K562 (cell line): ENCODE results near the gene UBE2M. TPM values are rescaled to one million over a fixed set of nuclear protein-coding genes. Genes with fewer than 3 reads are reported as not detected.

Experiments
- ATAC-seq: fragments of 200-7000 bp; cut with Tn5 transposase; 3 replicates; pipeline ENCODE4 v1.9.1; 2020; ENCODE audit warnings: moderate library complexity
- BruUV-seq: library from RNA; stranded (reverse); fragments of 400-500 nt; replicated peaks from 2 replicates; lab custom pipeline; 2021; lab: Mats Ljungman, UMichigan
- CTCF ChIA-PET: fragments of 300-600 bp; formaldehyde crosslinking; extraction: SDS; loops from one replicate; lab custom pipeline; 2021; ENCODE audit warnings: low intra/inter-chr PET ratio; lab: Yijun Ruan, JAX
- POLR2A ChIA-PET: fragments of 300-600, 350-650 bp; sonication (Branson Sonifier 250); formaldehyde crosslinking; extraction: SDS; loops from one replicate; lab custom pipeline; 2021; ENCODE audit warnings: antibody characterized with exemption, inconsistent platforms; lab: Yijun Ruan, JAX
- DNase-seq, 4 experiments: peaks; one replicate each; pipeline versions ENCODE4 v3.0.0 to v3.0.0-alpha.2; 2011 to 2018; ENCODE audit warnings: low spot score in 3 of 4, mixed read lengths in 3 of 4; ENCODE audit errors: extremely low read depth in 1 of 4
- FAIRE-seq: peaks from 2 replicates; lab custom pipeline; 2011; peaks lifted over from hg19 to GRCh38; lab: Jason Lieb, UNC
- H2AFZ ChIP-seq: 2 replicates; pipeline ENCODE4 v1.6.0; 2011; ENCODE audit warnings: low read depth, low read length, control low read depth, inconsistent platforms
- H3K27ac ChIP-seq: fragments of 200-600 bp; 3 replicates; pipeline ENCODE4 v1.8.0; 2011; ENCODE audit warnings: low read depth, mild to moderate bottlenecking, control low read depth, inconsistent platforms, low read length, moderate library complexity, mixed read lengths; ENCODE audit errors: extremely low read depth
- H3K27me3 ChIP-seq, 2 experiments: fragments of 300-600 bp in 1 of 2; 2 replicates in 1 of 2; 3 replicates in 1 of 2; pipeline versions ENCODE4 v1.6.0 to v1.8.0; 2011; ENCODE audit warnings: inconsistent platforms in 2 of 2, low read length in 2 of 2, mild to moderate bottlenecking in 1 of 2, mixed read lengths in 1 of 2, moderate library complexity in 1 of 2; ENCODE audit not compliant: control insufficient read depth in 2 of 2, insufficient read depth in 2 of 2
- H3K36me3 ChIP-seq: fragments of 300-600 bp; 3 replicates; pipeline ENCODE4 v1.8.0; 2011; ENCODE audit warnings: mild to moderate bottlenecking, low read length, inconsistent platforms; ENCODE audit not compliant: control insufficient read depth, insufficient read depth
- H3K4me1 ChIP-seq, 2 experiments: fragments of 200-600 bp in 1 of 2; replicated peaks in 1 of 2; 2 replicates in 1 of 2; 3 replicates in 1 of 2; pipeline versions ENCODE4 v1.5.1 to v1.8.0; 2011; ENCODE audit warnings: inconsistent platforms in 2 of 2, low read length in 2 of 2, mild to moderate bottlenecking in 1 of 2, mixed read lengths in 1 of 2, moderate library complexity in 1 of 2; ENCODE audit not compliant: control insufficient read depth in 2 of 2, insufficient read depth in 2 of 2
- H3K4me2 ChIP-seq: 2 replicates; pipeline ENCODE4 v1.6.1; 2011; ENCODE audit warnings: low read length, control low read depth, inconsistent platforms, mixed read lengths; ENCODE audit not compliant: insufficient read depth
- H3K4me3 ChIP-seq: fragments of 200-600 bp; sonication (generic), shearing (Covaris generic); 2 replicates; pipeline ENCODE4 v1.5.1; 2016; ENCODE audit warnings: control low read depth, inconsistent platforms
- H3K79me2 ChIP-seq: fragments of 200-600 bp; 3 replicates; pipeline ENCODE4 v1.8.0; 2011; ENCODE audit warnings: low read length, inconsistent platforms; ENCODE audit not compliant: control insufficient read depth, insufficient read depth
- H3K9ac ChIP-seq, 2 experiments: 2 replicates each; pipeline versions ENCODE4 v1.6.0 to v1.6.1; 2011; ENCODE audit warnings: low read depth in 2 of 2, low read length in 2 of 2, control low read depth in 1 of 2, inconsistent platforms in 1 of 2, mild to moderate bottlenecking in 1 of 2, mixed read lengths in 1 of 2; ENCODE audit not compliant: insufficient read depth in 1 of 2
- H3K9me1 ChIP-seq: one replicate; pipeline ENCODE4 v1.6.0; 2011; ENCODE audit warnings: inconsistent platforms, mild to moderate bottlenecking, low read length, moderate library complexity; ENCODE audit not compliant: control insufficient read depth, insufficient read depth
- H3K9me3 ChIP-seq: replicated peaks from 2 replicates; pipeline ENCODE4 v1.5.1; 2011; ENCODE audit warnings: low read depth, low read length, inconsistent platforms; ENCODE audit not compliant: control insufficient read depth, insufficient read depth
- H4K20me1 ChIP-seq: replicated peaks from 2 replicates; pipeline ENCODE4 v1.6.1; 2011; ENCODE audit warnings: low read length, inconsistent platforms, mixed read lengths; ENCODE audit not compliant: control insufficient read depth, insufficient read depth
- CEBPG ChIP-seq, 3 experiments: fragments of 200-800 bp in 1 of 3; sonication (Bioruptor generic) in 1 of 3; sonication (generic) in 1 of 3; formaldehyde crosslinking in 1 of 3; IDR thresholded peaks in 2 of 3; conservative IDR thresholded peaks in 1 of 3; 2 replicates each; pipeline versions ENCODE4 v1.6.1 to v1.8.0; 2016 to 2022; ENCODE audit warnings: missing compliant biosample characterization in 2 of 3, missing genetic modification characterization in 2 of 3, mild to moderate bottlenecking in 1 of 3, missing genetic modification reagents in 1 of 3
- PRDM10 ChIP-seq: fragments of 450-650 bp; IDR thresholded peaks from 2 replicates; pipeline ENCODE4 v1.6.1; 2018; ENCODE audit not compliant: partially characterized antibody
- WGBS: fragments of 100-300 bp; shearing (Covaris generic); methylation state at CpG from one replicate; pipeline ENCODE4 v1.1.6; 2016; ENCODE audit warnings: low coverage, mixed read lengths; ENCODE audit not compliant: insufficient coverage; ENCODE audit errors: missing lambda C conversion rate; 5-methylcytosine and 5-hydroxymethylcytosine counted together
- in situ Hi-C: fragments of 300-500 bp; cut with MboI; formaldehyde crosslinking; loops from 4 replicates; pipeline ENCODE4 v1.15.0; 2018; ENCODE audit warnings: inconsistent platforms, mixed read lengths
- intact Hi-C: fragments of 100-400 bp; cut with micrococcal nuclease; formaldehyde crosslinking; loops from 2 replicates; pipeline ENCODE4 v1.14.2; 2022
- polyA plus RNA-seq, 8 experiments: library from polyadenylated mRNA; depleted of rRNA in 4 of 8; stranded (reverse) in 5 of 8; unstranded in 3 of 8; fragments of >200 nt; fragmentation: Nextera tagmentation in 2 of 8; fragmentation: Illumina TruSeq in 1 of 8; extraction: Ambion mirVana in 2 of 8; extraction: Trizol in 1 of 8; gene quantifications; 2 replicates each; pipeline versions ENCODE4 v1.2.1 to v1.2.3, GENCODE V29; 2011 to 2014; ENCODE audit warnings: inconsistent platforms in 1 of 8, missing spikeins in 1 of 8
- total RNA-seq, 7 experiments: library from RNA; depleted of rRNA in 6 of 7; stranded (reverse); fragments of >200 nt in 6 of 7; fragmentation: Illumina TruSeq in 2 of 7; extraction: Trizol in 2 of 7; gene quantifications; 2 replicates each; pipeline versions ENCODE4 v1.2.1 to v1.2.3, GENCODE V29; 2011 to 2021; ENCODE audit warnings: low replicate concordance in 1 of 7

UBE2M gene
- total and polyA plus RNA-seq, 9 of the 15 experiments (the other 6 are each of a cell fraction or from before 2014, with no cell fraction given), result 0.92 to 163 (median 85.7) TPM

DNA sequence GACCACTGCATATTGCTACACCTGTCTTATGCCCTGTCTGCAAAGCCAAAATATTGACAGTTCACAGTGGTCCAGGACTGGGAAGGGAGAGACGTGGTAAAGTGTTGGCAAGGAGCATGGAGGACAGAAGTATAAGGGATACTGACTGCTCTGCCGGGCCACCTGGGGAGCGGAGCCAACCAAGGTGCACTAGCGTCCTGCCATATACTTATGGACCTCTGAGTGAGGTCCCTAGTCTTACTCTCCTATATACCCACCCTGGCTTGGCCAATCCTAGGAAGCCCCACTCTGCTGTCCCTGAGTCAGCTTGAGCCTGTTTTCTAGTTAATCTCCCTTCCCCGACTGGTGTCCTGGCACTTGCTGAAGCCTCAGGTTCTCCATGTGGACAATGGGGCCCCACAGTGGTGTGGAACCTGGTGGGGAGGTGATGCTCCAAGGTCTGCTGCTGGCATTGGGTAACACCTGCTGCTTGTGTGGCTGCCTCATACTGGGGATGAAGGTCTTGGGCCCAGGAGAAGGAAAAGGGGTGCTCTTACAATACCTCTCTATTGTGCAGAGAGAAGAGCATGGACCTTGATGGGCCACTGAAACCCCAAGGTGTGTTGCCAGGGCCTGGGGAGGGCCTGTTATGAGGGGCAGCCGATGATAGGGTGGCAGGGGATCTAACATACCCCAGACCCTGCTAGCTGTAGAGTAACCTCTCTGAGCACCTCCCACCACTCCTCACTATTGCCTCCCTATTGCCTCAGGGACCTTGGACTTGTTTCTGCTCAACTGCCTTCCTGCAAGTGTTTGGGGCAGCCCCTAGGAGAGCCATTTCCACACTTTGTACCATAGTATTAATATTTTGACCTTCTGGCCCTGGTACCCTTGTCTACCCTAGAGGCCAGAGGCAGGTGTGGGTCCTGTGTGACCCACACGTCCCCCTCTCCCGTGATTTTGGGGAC is 21.3 kb downstream of the UBE2M start:
- Histone ChIP-seq H3K27ac (no peak overlapping the region), H3K9ac (no peak overlapping the region), H2AFZ (no peak overlapping the region), H3K27me3 (no peaks in the 10 kb centered on the region; a peak in 1 of 5 replicates), H3K4me2 (no peak overlapping the region), H3K4me1 (peaks cover 0 to 10% of the 10 kb centered on the region in 2 experiments; a peak in 2 of 5 replicates), H4K20me1 (no peaks in the 10 kb centered on the region), H3K79me2 (no peaks in the 10 kb centered on the region), H3K9me1 (no peaks in the 10 kb centered on the region), H3K9me3 (no peaks in the 10 kb centered on the region), H3K36me3 (no peaks in the 10 kb centered on the region), H3K4me3 (no peak overlapping the region)
- no TSS peak for BruUV-seq
- FAIRE-seq, result no peak
- ChIA-PET CTCF (no interaction called here), POLR2A (no interaction called here)
- DNase-seq, result no peak
- 38% methylated on average over 7 of the region's 8 CpGs for WGBS
- TF ChIP-seq PRDM10, result no peak
- TF ChIP-seq CEBPG (CRISPR knock-in tag; IDR thresholded peaks at IDR 0.05), result peak; percentile 52
- TF ChIP-seq CEBPG (tag; conservative IDR thresholded peaks at IDR 0.05 in 1 of 2, IDR thresholded peaks at IDR 0.05 in 1 of 2), result no peak
- in situ Hi-C loops (no loop called here), intact Hi-C loops (no loop called here)
- ATAC-seq, result peak; percentile 72
